Right cardiac atrium (tissue), 5 donors: ENCODE results near the gene RRP8. TPM values are rescaled to one million over a fixed set of nuclear protein-coding genes. Genes with fewer than 3 reads are reported as not detected.

Experiments used
- ATAC-seq, 2 donors: fragments of 200-7000 bp; cut with Tn5 transposase; one replicate each; pipeline versions ENCODE4 v1.8.0 to v1.9.1; 2020; ENCODE audit warnings: moderate library complexity in 2 of 2, mild to moderate bottlenecking in 1 of 2
- DNase-seq, 3 donors: peaks; one replicate each; pipeline ENCODE4 v3.0.0-alpha.2; 2020
- H3K27ac ChIP-seq: one replicate; pipeline ENCODE4 v1.5.1; 2013; ENCODE audit warnings: mild to moderate bottlenecking, low read length, control low read depth, moderate library complexity
- H3K27me3 ChIP-seq: one replicate; pipeline ENCODE4 v1.6.1; 2013; ENCODE audit not compliant: control insufficient read depth, insufficient read depth
- H3K4me1 ChIP-seq: one replicate; pipeline ENCODE4 v1.6.1; 2013; ENCODE audit warnings: low read length; ENCODE audit not compliant: control insufficient read depth, insufficient read depth
- H3K4me3 ChIP-seq: one replicate; pipeline ENCODE4 v1.5.1; 2013; ENCODE audit warnings: low read length, control low read depth
- H3K9me3 ChIP-seq: one replicate; pipeline ENCODE4 v1.6.1; 2013; ENCODE audit warnings: low read length; ENCODE audit not compliant: control insufficient read depth
- WGBS: extraction: QIAGEN DNeasy Blood & Tissue Kit; methylation state at CpG from one replicate; pipeline ENCODE4 v1.1.7; 2013; 5-methylcytosine and 5-hydroxymethylcytosine counted together
- intact Hi-C, 4 donors: fragments of 100-400 bp; cut with DNase I; formaldehyde crosslinking; loops; one replicate each; pipeline versions ENCODE4 v1.11.0 to v1.14.0; 2022 to 2023
- polyA plus RNA-seq: library from polyadenylated mRNA; stranded (reverse); fragments of 200-250 nt; gene quantifications from one replicate; pipeline ENCODE4 v1.2.3, GENCODE V29; 2013
- total RNA-seq, 4 donors: library from RNA; stranded (reverse); fragmentation: NEBNext Ultra II Directional; extraction: Animal tissue kit (Norgen Biotek cat#: 25700); gene quantifications; one replicate each; pipeline ENCODE4 v1.2.1, GENCODE V29; 2021
- donor health status: healthy with polysubstance abuse.
- donor health status: DM: no; HTN: yes; CAD: no.
- donor health status: DM: no; HTN: no; CAD: no.
- donor health status: DM: no; HTN: yes; CAD: no; lungs with severe emphysema.
- donor health status: DM: yes; HTN: yes; CAD: no.

Gene RRP8
- total and polyA plus RNA-seq, 5 donors = 15.8 to 21.7 (median 18.6) TPM

GRCh38 chr11:6565988-6566703 lies 37.3 kb downstream of the RRP8 start:
- no peaks in the 10 kb centered on the region for H3K27me3 ChIP-seq
- H3K27ac ChIP-seq = no peak overlapping the region
- H3K9me3 ChIP-seq = no peaks in the 10 kb centered on the region
- DNase-seq (no peak), ATAC-seq (no peak)
- intact Hi-C loops = no loop called here
- 92% methylated on average over 5 of the region's 5 CpGs for WGBS
- H3K4me1 ChIP-seq = peaks cover 5% of the 10 kb centered on the region
- H3K4me3 ChIP-seq = no peak overlapping the region

- Histone ChIP-seq H3K9me3 (no peaks in the 10 kb centered on the region), H3K27ac (no peak overlapping the region), H3K27me3 (no peaks in the 10 kb centered on the region), H3K4me1 (peaks cover 5% of the 10 kb centered on the region), H3K4me3 (no peak overlapping the region)
- 93% methylated on average over 2 of the region's 2 CpGs for WGBS
- DNase-seq = no peak
- intact Hi-C loops = no loop called here
- ATAC-seq = no peak
Measured at GRCh38 chr11:6565325-6565724, 38.1 kb downstream of the RRP8 start.

- Histone ChIP-seq H3K4me1 (peaks cover 5% of the 10 kb centered on the region), H3K9me3 (no peaks in the 10 kb centered on the region), H3K27me3 (no peaks in the 10 kb centered on the region), H3K27ac (no peak overlapping the region), H3K4me3 (no peak overlapping the region)
- intact Hi-C loops = no loop called here
- WGBS = 89% methylated on average over 10 of the region's 10 CpGs
- DNase-seq (no peak), ATAC-seq (no peak)
Measured at GRCh38 chr11:6563667-6564066, 39.7 kb downstream of the RRP8 start.

GRCh38 chr11:6563121-6563619 lies 40.2 kb downstream of the RRP8 start:
- no peak for ATAC-seq

GRCh38 chr11:6561288-6561687 lies 42.1 kb downstream of the RRP8 start:
- Histone ChIP-seq H3K9me3 (no peaks in the 10 kb centered on the region), H3K4me3 (no peak overlapping the region), H3K4me1 (peaks cover 9% of the 10 kb centered on the region), H3K27me3 (no peaks in the 10 kb centered on the region), H3K27ac (no peak overlapping the region)
- 96% methylated on average over 3 of the region's 3 CpGs for whole genome bisulfite sequencing
- no peak for DNase-seq
- no peak for ATAC-seq
- intact Hi-C loops = no loop called here

More at GRCh38 chr11:6563121-6563619, 40.2 kb downstream of the RRP8 start:
- no peaks in the 10 kb centered on the region for H3K27me3 ChIP-seq
- no peak for DNase-seq
- intact Hi-C loops = no loop called here
- H3K27ac ChIP-seq = no peak overlapping the region
- no peak overlapping the region for H3K4me3 ChIP-seq
- 97% methylated on average over 4 of the region's 4 CpGs for WGBS
- H3K9me3 ChIP-seq = no peaks in the 10 kb centered on the region
- peaks cover 5% of the 10 kb centered on the region for H3K4me1 ChIP-seq

- WGBS = 98% methylated on average over 1 of the region's 1 CpG
- DNase-seq (no peak), ATAC-seq (no peak)
- Histone ChIP-seq H3K27me3 (no peaks in the 10 kb centered on the region), H3K4me1 (peaks cover 9% of the 10 kb centered on the region), H3K9me3 (no peaks in the 10 kb centered on the region), H3K4me3 (no peak overlapping the region), H3K27ac (no peak overlapping the region)
- intact Hi-C loops = no loop called here
Measured at GRCh38 chr11:6559369-6559768, 44.0 kb downstream of the RRP8 start.

GRCh38 chr11:6557761-6558674 lies 45.4 kb downstream of the RRP8 start:
- Histone ChIP-seq H3K4me3 (no peak overlapping the region), H3K27ac (no peak overlapping the region), H3K4me1 (peaks cover 9% of the 10 kb centered on the region), H3K9me3 (no peaks in the 10 kb centered on the region), H3K27me3 (no peaks in the 10 kb centered on the region)
- WGBS = 84% methylated on average over 14 of the region's 14 CpGs
- ATAC-seq (peak; percentile 54 to 83), DNase-seq (peak in 2 of 3 donors; percentile 66 to 72)
- intact Hi-C loops = no loop called here

GRCh38 chr11:6557063-6557462 lies 46.4 kb downstream of the RRP8 start:
- intact Hi-C loops = no loop called here
- no peaks in the 10 kb centered on the region for H3K27me3 ChIP-seq
- H3K4me3 ChIP-seq = no peak overlapping the region
- no peaks in the 10 kb centered on the region for H3K9me3 ChIP-seq
- H3K27ac ChIP-seq = no peak overlapping the region
- ATAC-seq (no peak), DNase-seq (no peak)
- 96% methylated on average over 11 of the region's 11 CpGs for WGBS
- peaks cover 9% of the 10 kb centered on the region for H3K4me1 ChIP-seq

- H3K27ac ChIP-seq = no peak overlapping the region
- no peaks in the 10 kb centered on the region for H3K9me3 ChIP-seq
- whole genome bisulfite sequencing = 87% methylated on average over 11 of the region's 11 CpGs
- ATAC-seq (peak in 1 of 2 donors; percentile 9), DNase-seq (no peak)
- intact Hi-C loops = no loop called here
- no peaks in the 10 kb centered on the region for H3K27me3 ChIP-seq
- H3K4me1 ChIP-seq = peaks cover 9% of the 10 kb centered on the region
- no peak overlapping the region for H3K4me3 ChIP-seq
Measured at GRCh38 chr11:6556139-6556949, 47.1 kb downstream of the RRP8 start.

- no peak for ATAC-seq
- DNase-seq = no peak
- Histone ChIP-seq H3K27me3 (no peaks in the 10 kb centered on the region), H3K27ac (no peak overlapping the region), H3K4me1 (peaks cover 9% of the 10 kb centered on the region), H3K9me3 (no peaks in the 10 kb centered on the region), H3K4me3 (no peak overlapping the region)
- WGBS = 84% methylated on average over 5 of the region's 5 CpGs
- intact Hi-C loops = no loop called here
Measured at GRCh38 chr11:6554828-6555706, 48.3 kb downstream of the RRP8 start.
